Measurements from ENCODE around the gene RABL2B.

- no peak for TF ChIP-seq CTCF (IDR thresholded peaks at IDR 0.05)
- TF ChIP-seq POLR2A (IDR thresholded peaks at IDR 0.05): no peak
These were observed 49.7 kb downstream of the RABL2B start for GRCh38 chr22:50733521-50734342.
